Muscle layer of colon (tissue), 2 donors: Measurements from ENCODE around the gene ZBED3.
"Not testable (repeated sequence)": the region's sequence is repeated elsewhere in the genome, so short reads cannot be mapped to it uniquely, and the experiment has no call there.

Experiments
- H3K27ac ChIP-seq: one replicate; pipeline ENCODE4 v1.7.0; 2013; ENCODE audit warnings: low read depth, mild to moderate bottlenecking, low read length, moderate library complexity
- H3K27me3 ChIP-seq, 2 donors: one replicate each; pipeline ENCODE4 v1.7.0; 2013; ENCODE audit warnings: low read length in 2 of 2, mild to moderate bottlenecking in 2 of 2; ENCODE audit not compliant: insufficient read depth in 2 of 2, control insufficient read depth in 1 of 2
- H3K36me3 ChIP-seq: one replicate; pipeline ENCODE4 v1.7.0; 2013; ENCODE audit warnings: mild to moderate bottlenecking, low read length; ENCODE audit not compliant: insufficient read depth
- H3K4me1 ChIP-seq: one replicate; pipeline ENCODE4 v1.7.0; 2013; ENCODE audit warnings: mild to moderate bottlenecking, low read length; ENCODE audit not compliant: insufficient read depth
- H3K4me3 ChIP-seq, 2 donors: one replicate each; pipeline ENCODE4 v1.7.0; 2013; ENCODE audit warnings: low read length in 2 of 2, low read depth in 1 of 2, mild to moderate bottlenecking in 1 of 2, moderate library complexity in 1 of 2
- H3K9ac ChIP-seq: one replicate; pipeline ENCODE4 v1.7.0; 2013; ENCODE audit warnings: low read length
- H3K9me3 ChIP-seq: one replicate; pipeline ENCODE4 v1.7.0; 2013; ENCODE audit warnings: mild to moderate bottlenecking, low read length
- donor health status: abdominal sarcoma.
- donor health status: Adenocarcinoma of cecum.

ZBED3 gene

GRCh38 chr5:77086689-77087483 lies at the start of gene ZBED3:
TSS of gene ZBED3 (minus strand) at chr5:77087285. CDS start at chr5:77077878, 9,407 bp downstream.
- Histone ChIP-seq H3K9me3 (no peaks in the 10 kb centered on the region), H3K27ac (peak within 1 kb of the TSS; percentile 76), H3K9ac (peak within 1 kb of the TSS; percentile 57), H3K4me1 (peaks cover 19% of the 10 kb centered on the region), H3K4me3 (peak within 1 kb of the TSS; percentile 22 to 87), H3K27me3 (no peaks in the 10 kb centered on the region), H3K36me3 (peaks cover 7% of the 10 kb centered on the region)

- Histone ChIP-seq H3K9me3 (no peaks in the 10 kb centered on the region), H3K36me3 (no peaks in the 10 kb centered on the region), H3K27ac (no peak overlapping the region), H3K27me3 (no peaks in the 10 kb centered on the region), H3K4me3 (no peak overlapping the region), H3K4me1 (no peaks in the 10 kb centered on the region), H3K9ac (no peak overlapping the region)
Observed at GRCh38 chr5:77133061-77133758, 46.1 kb upstream of the ZBED3 start.

- no peak overlapping the region for H3K27ac ChIP-seq
- H3K9ac ChIP-seq, result no peak overlapping the region
- no peak overlapping the region for H3K4me3 ChIP-seq
- no peaks in the 10 kb centered on the region for H3K9me3 ChIP-seq
- no peaks in the 10 kb centered on the region for H3K36me3 ChIP-seq
- no peaks in the 10 kb centered on the region for H3K27me3 ChIP-seq
- no peaks in the 10 kb centered on the region for H3K4me1 ChIP-seq
Observed at GRCh38 chr5:77131361-77131760, 44.3 kb upstream of the ZBED3 start.

- no peak overlapping the region for H3K27ac ChIP-seq
- H3K27me3 ChIP-seq, result no peaks in the 10 kb centered on the region
- no peaks in the 10 kb centered on the region for H3K36me3 ChIP-seq
- H3K9ac ChIP-seq, result no peak overlapping the region
- H3K9me3 ChIP-seq, result no peaks in the 10 kb centered on the region
- H3K4me3 ChIP-seq, result no peak overlapping the region
- no peaks in the 10 kb centered on the region for H3K4me1 ChIP-seq
Observed at GRCh38 chr5:77129391-77129990, 42.4 kb upstream of the ZBED3 start.

- no peaks in the 10 kb centered on the region for H3K36me3 ChIP-seq
- H3K9me3 ChIP-seq, result no peaks in the 10 kb centered on the region
- H3K4me3 ChIP-seq, result no peak overlapping the region
- no peak overlapping the region for H3K27ac ChIP-seq
- H3K9ac ChIP-seq, result no peak overlapping the region
- no peaks in the 10 kb centered on the region for H3K4me1 ChIP-seq
- H3K27me3 ChIP-seq, result no peaks in the 10 kb centered on the region
Observed at GRCh38 chr5:77128411-77129061, 41.5 kb upstream of the ZBED3 start.

- H3K36me3 ChIP-seq, result no peaks in the 10 kb centered on the region
- no peaks in the 10 kb centered on the region for H3K27me3 ChIP-seq
- H3K4me3 ChIP-seq, result no peak overlapping the region
- H3K9ac ChIP-seq, result no peak overlapping the region
- H3K27ac ChIP-seq, result no peak overlapping the region
- no peaks in the 10 kb centered on the region for H3K9me3 ChIP-seq
- H3K4me1 ChIP-seq, result no peaks in the 10 kb centered on the region
Observed at GRCh38 chr5:77123057-77123456, 36.0 kb upstream of the ZBED3 start.

- H3K4me3 ChIP-seq, result no peak overlapping the region
- H3K27ac ChIP-seq, result no peak overlapping the region
- no peaks in the 10 kb centered on the region for H3K36me3 ChIP-seq
- H3K27me3 ChIP-seq, result no peaks in the 10 kb centered on the region
- no peaks in the 10 kb centered on the region for H3K4me1 ChIP-seq
- no peak overlapping the region for H3K9ac ChIP-seq
- H3K9me3 ChIP-seq, result no peaks in the 10 kb centered on the region
Observed at GRCh38 chr5:77120706-77121105, 33.6 kb upstream of the ZBED3 start.

- Histone ChIP-seq H3K27ac (no peak overlapping the region), H3K9me3 (no peaks in the 10 kb centered on the region), H3K4me3 (no peak overlapping the region), H3K27me3 (no peaks in the 10 kb centered on the region), H3K9ac (no peak overlapping the region), H3K36me3 (no peaks in the 10 kb centered on the region), H3K4me1 (no peaks in the 10 kb centered on the region)
Observed at GRCh38 chr5:77120086-77120485, 33.0 kb upstream of the ZBED3 start.

GRCh38 chr5:77117161-77117560 lies 30.1 kb upstream of the ZBED3 start:
- H3K27ac ChIP-seq, result no peak overlapping the region
- H3K4me1 ChIP-seq, result no peaks in the 10 kb centered on the region
- no peaks in the 10 kb centered on the region for H3K27me3 ChIP-seq
- H3K36me3 ChIP-seq, result no peaks in the 10 kb centered on the region
- no peak overlapping the region for H3K4me3 ChIP-seq
- no peaks in the 10 kb centered on the region for H3K9me3 ChIP-seq
- no peak overlapping the region for H3K9ac ChIP-seq

GRCh38 chr5:77107035-77107434 lies 19.9 kb upstream of the ZBED3 start:
- H3K4me3 ChIP-seq, H3K4me1 ChIP-seq, H3K27me3 ChIP-seq, H3K36me3 ChIP-seq, H3K27ac ChIP-seq, H3K9me3 ChIP-seq, H3K9ac ChIP-seq: not testable (repeated sequence)

- Histone ChIP-seq H3K27ac (no peak overlapping the region), H3K4me1 (no peaks in the 10 kb centered on the region), H3K4me3 (no peak overlapping the region), H3K9me3 (no peaks in the 10 kb centered on the region), H3K36me3 (no peaks in the 10 kb centered on the region), H3K27me3 (no peaks in the 10 kb centered on the region), H3K9ac (no peak overlapping the region)
Observed at GRCh38 chr5:77104813-77105212, 17.7 kb upstream of the ZBED3 start.
